Stomach (tissue), 4 donors: ENCODE results near the gene HSPG2.

Experiments used
- EP300 ChIP-seq: sonication (generic); formaldehyde crosslinking; IDR thresholded peaks from one replicate; pipeline ENCODE4 v1.6.1; 2017; ENCODE audit warnings: antibody characterized with exemption
- POLR2AphosphoS5 ChIP-seq, 3 donors: sonication (generic); formaldehyde crosslinking; IDR thresholded peaks; one replicate each; pipeline ENCODE4 v1.6.1; 2016; ENCODE audit warnings: antibody characterized with exemption in 3 of 3
- TF ChIP-seq, protein P1 (sequence below), 7 experiments: fragments of 450-650 bp in 4 of 7; fragments of 200-600 bp in 3 of 7; sonication (generic) in 3 of 7; IDR thresholded peaks; one replicate each; pipeline ENCODE4 v1.5.1; 2016 to 2019; ENCODE audit warnings: antibody characterized with exemption in 7 of 7, control low read depth in 2 of 7, mild to moderate bottlenecking in 1 of 7

DNA sequence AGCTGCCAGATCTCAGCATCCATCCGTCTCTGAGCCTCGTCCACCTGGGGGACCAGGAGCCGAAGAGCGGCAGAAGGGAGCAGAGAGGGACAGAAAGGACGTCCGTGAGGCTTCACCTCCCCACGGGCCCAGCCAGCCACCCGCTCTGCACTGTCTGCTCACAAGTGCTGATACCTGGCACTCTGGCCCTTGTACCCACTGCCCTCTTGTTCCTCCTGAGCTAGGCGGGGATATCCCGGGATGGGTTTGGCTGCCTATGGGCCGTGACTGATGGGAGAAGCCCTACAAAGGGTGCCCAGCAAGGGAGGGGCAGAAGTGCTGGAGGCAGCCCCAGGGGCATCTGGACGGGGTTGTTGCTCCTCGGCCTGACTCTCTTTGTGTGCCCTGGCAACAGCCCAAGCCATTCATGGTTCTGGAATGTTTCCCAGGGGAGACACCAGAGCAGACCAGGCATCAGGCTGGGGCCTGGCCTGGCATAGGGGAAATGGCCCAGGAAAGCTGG is 67.4 kb downstream of the HSPG2 start:
- TF ChIP-seq, protein P1, sequence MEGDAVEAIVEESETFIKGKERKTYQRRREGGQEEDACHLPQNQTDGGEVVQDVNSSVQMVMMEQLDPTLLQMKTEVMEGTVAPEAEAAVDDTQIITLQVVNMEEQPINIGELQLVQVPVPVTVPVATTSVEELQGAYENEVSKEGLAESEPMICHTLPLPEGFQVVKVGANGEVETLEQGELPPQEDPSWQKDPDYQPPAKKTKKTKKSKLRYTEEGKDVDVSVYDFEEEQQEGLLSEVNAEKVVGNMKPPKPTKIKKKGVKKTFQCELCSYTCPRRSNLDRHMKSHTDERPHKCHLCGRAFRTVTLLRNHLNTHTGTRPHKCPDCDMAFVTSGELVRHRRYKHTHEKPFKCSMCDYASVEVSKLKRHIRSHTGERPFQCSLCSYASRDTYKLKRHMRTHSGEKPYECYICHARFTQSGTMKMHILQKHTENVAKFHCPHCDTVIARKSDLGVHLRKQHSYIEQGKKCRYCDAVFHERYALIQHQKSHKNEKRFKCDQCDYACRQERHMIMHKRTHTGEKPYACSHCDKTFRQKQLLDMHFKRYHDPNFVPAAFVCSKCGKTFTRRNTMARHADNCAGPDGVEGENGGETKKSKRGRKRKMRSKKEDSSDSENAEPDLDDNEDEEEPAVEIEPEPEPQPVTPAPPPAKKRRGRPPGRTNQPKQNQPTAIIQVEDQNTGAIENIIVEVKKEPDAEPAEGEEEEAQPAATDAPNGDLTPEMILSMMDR (IDR thresholded peaks at IDR 0.05) = no peak
- TF ChIP-seq EP300 = no peak
- peak; percentile 31 to 82 (median 34) for TF ChIP-seq POLR2AphosphoS5 (IDR thresholded peaks at IDR 0.05)
